BJ (cell line): ENCODE data around the gene OSGIN1. TPM values are rescaled to one million over a fixed set of nuclear protein-coding genes. Genes with fewer than 3 reads are reported as not detected.
A peak's percentile ranks its signal among the peaks of the same experiment; 100 is the strongest.

Experiments
- CTCF ChIA-PET: fragments of 350-600 bp; formaldehyde crosslinking; extraction: SDS; loops from one replicate; lab custom pipeline; 2021; ENCODE audit warnings: antibody characterized with exemption, inconsistent platforms; lab: Yijun Ruan, JAX
- POLR2A ChIA-PET: fragments of 300-600 bp; sonication (Branson Sonifier 250); formaldehyde crosslinking; extraction: SDS; loops from one replicate; lab custom pipeline; 2021; ENCODE audit warnings: antibody characterized with exemption; lab: Charles Lee
- DNase-seq: peaks from one replicate; pipeline ENCODE4 v3.0.0-alpha.2; 2011; ENCODE audit warnings: low read depth
- H3K27me3 ChIP-seq: 2 replicates; pipeline ENCODE4 v1.6.0; 2011; ENCODE audit warnings: low read length; ENCODE audit not compliant: control insufficient read depth, insufficient read depth
- H3K36me3 ChIP-seq: 2 replicates; pipeline ENCODE4 v1.5.1; 2011; ENCODE audit warnings: low read length; ENCODE audit not compliant: control insufficient read depth, insufficient read depth
- H3K4me3 ChIP-seq: 2 replicates; pipeline ENCODE4 v1.5.1; 2011; ENCODE audit warnings: low read depth, mild to moderate bottlenecking, control low read depth, low read length
- polyA plus RNA-seq: library from polyadenylated mRNA; depleted of rRNA; stranded (reverse); fragments of >200 nt; gene quantifications from 2 replicates; pipeline ENCODE4 v1.2.3, GENCODE V29; 2011
- TF ChIP-seq, protein P1 (sequence below): IDR thresholded peaks from 2 replicates; pipeline ENCODE4 v1.5.1; 2011; ENCODE audit warnings: low read depth, mild to moderate bottlenecking, control low read depth, inconsistent platforms, low read length, moderate library complexity; ENCODE audit not compliant: insufficient read depth

Gene OSGIN1
- polyA plus RNA-seq, 1 experiment: 5.1 TPM

DNA sequence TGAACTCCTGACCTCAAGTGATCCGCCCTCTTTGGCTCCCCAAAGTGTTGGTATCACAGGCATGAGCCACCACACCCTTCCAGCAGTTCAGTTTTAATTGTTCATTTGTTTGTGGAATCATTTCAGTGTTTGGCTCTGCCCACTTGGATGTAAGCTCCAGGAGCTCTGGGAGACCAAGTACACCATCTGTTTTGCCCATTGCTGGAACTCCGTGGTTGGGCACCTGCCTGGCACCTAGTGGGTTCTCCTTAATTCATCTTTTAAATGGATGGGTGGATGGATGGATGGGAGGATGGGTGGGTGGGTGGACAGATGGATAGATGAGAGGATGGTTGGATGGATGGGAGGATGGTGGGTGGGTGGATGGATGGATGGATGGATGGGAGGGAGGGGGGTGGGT is 14.1 kb downstream of the OSGIN1 start:
- TF ChIP-seq, protein P1, sequence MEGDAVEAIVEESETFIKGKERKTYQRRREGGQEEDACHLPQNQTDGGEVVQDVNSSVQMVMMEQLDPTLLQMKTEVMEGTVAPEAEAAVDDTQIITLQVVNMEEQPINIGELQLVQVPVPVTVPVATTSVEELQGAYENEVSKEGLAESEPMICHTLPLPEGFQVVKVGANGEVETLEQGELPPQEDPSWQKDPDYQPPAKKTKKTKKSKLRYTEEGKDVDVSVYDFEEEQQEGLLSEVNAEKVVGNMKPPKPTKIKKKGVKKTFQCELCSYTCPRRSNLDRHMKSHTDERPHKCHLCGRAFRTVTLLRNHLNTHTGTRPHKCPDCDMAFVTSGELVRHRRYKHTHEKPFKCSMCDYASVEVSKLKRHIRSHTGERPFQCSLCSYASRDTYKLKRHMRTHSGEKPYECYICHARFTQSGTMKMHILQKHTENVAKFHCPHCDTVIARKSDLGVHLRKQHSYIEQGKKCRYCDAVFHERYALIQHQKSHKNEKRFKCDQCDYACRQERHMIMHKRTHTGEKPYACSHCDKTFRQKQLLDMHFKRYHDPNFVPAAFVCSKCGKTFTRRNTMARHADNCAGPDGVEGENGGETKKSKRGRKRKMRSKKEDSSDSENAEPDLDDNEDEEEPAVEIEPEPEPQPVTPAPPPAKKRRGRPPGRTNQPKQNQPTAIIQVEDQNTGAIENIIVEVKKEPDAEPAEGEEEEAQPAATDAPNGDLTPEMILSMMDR: no peak
- DNase-seq: no peak
- no peak overlapping the region for H3K4me3 ChIP-seq
- H3K36me3 ChIP-seq: no peaks in the 10 kb centered on the region; the same call in 1 of the 2 replicates
- peaks cover 11% of the 10 kb centered on the region for H3K27me3 ChIP-seq
- ChIA-PET CTCF (interaction anchor here (1.2 to 3.1 kb wide), 2 partner anchors 97 to 99 kb away, joined by 5 to 13 read pairs; no protein-coding TSS in a partner anchor), POLR2A (no interaction called here)

DNA sequence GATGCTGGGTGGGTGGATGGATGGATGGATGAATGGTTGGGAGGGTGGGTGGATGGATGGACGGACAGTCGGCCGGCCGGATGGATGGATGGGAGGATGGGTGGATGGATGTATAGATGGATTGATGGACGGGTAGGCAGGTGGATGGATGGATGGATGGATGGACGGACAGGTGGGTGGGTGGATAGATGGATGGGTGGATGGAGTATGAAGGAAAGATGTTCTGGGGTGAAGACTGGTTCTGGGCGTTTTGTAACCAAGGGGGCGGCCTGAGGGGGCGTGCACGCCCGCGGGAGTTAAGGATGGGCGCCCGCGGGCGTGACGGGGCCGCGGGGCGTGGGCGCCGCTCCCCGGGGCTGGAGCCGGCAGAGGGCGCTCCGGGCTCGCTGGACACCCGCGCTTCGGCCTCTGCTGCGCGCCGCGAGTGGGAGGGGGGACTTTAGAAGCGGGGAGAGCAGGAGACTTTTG is 14.8 kb downstream of the OSGIN1 start, which contains the start of gene NECAB2:
Gene NECAB2, plus strand, starts transcription at position 407 of the 468 bp plus-strand sequence. CDS start 405 bp downstream, outside the sequence.
- no peaks in the 10 kb centered on the region; the same call in 1 of the 2 replicates for H3K36me3 ChIP-seq
- DNase-seq: no peak
- H3K27me3 ChIP-seq: peaks cover 11% of the 10 kb centered on the region
- TF ChIP-seq, protein P1: peak; percentile 51
- H3K4me3 ChIP-seq: peak within 1 kb of the TSS; percentile 33
- CTCF ChIA-PET: no interaction called here
- POLR2A ChIA-PET: no interaction called here

DNA sequence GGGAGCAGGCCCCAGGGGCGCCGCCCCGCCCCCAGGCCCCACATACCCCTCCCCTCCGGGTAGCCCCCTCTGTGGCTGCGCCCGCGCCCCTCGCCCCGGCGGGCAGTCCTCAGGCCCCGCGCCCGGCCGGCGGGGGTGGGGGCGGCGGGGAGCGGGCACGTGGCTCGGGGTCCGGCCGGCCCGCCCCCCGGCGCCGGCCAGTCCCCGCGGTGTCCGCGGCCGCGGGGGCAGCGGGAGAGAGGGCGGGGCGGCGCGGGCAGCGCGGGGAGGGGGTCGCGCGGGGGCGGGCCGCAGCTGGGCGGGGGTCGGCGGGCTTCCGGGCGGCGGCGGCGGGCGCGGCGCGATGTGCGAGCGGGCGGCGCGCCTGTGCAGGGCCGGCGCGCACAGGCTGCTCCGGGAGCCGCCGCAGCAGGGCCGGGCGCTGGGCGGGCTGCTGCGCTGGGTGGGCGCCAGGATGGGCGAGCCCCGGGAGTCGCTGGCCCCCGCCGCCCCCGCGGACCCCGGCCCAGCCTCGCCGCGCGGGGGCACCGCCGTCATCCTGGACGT is 15.3 kb downstream of the OSGIN1 start:
- TF ChIP-seq, protein P1: no peak
- ChIA-PET CTCF (interaction anchor here (1.7 kb wide), 1 partner anchor 73 kb away, joined by 6 read pairs; no protein-coding TSS in a partner anchor), POLR2A (no interaction called here)
- H3K4me3 ChIP-seq: peak overlapping the region; percentile 33
- H3K36me3 ChIP-seq: no peaks in the 10 kb centered on the region; the same call in 1 of the 2 replicates
- DNase-seq: no peak
- peaks cover 11% of the 10 kb centered on the region for H3K27me3 ChIP-seq

DNA sequence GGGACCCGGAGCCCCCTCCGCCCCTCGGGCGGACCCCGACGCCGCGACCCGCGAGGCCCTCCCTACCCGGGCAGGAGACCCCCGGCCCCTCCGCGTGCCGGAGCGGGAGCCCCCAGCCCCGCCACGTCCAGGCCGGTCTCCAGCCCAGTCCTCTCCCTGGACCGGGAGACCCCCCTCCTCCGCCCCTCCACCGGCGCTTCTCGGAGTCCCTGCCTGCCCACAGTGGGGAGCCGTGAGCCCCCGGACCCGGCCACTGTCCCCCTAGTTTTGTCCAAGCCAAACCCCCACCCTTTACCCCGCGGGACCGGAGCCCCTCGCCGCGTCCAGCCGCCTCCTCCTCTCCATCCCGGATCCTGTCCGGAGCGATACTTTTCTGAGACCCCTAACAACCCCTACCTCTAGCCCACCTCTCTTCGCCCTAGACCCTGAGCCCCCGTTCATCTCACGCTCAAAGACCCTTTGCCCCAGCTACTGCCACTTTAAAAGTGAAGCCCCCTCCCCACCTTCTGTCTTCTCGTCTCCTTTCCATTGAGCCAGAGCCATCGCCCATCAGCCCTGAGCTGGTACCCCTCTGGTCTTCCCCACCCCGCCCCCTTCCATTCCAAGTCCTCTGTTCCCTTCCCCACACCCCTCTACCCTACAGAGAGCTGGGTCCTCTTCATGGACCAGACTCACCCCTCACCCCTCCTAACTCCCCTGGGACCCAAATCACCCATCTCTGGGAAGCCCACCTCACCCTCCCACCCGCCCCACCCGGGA is 16.0 kb downstream of the OSGIN1 start:
- H3K4me3 ChIP-seq: no peak overlapping the region
- TF ChIP-seq, protein P1: no peak
- no peaks in the 10 kb centered on the region for H3K36me3 ChIP-seq
- no peak for DNase-seq
- H3K27me3 ChIP-seq: peaks cover 11% of the 10 kb centered on the region
- POLR2A ChIA-PET: no interaction called here
- CTCF ChIA-PET: interaction anchor here (1.0 to 2.4 kb wide), 5 partner anchors 13 to 96 kb away, joined by 4 to 11 read pairs (median 6); no protein-coding TSS in a partner anchor
